Measurements from ENCODE around the gene ST6GAL1.

Gene ST6GAL1

GRCh38 chr3:186996356-186996755 is 66.0 kb downstream of the ST6GAL1 start:
- DNase-seq (ENCODE audit: low read depth) = no peak
- peak overlapping the region; percentile 48 for H3K4me3 ChIP-seq (ENCODE audit: low read depth, low read length)
- no peak for TF ChIP-seq CTCF (IDR thresholded peaks at IDR 0.05; ENCODE audit: low read depth, low read length, missing control alignments)

GRCh38 chr3:186997061-186997460 is 66.7 kb downstream of the ST6GAL1 start:
- no peak for TF ChIP-seq CTCF (IDR thresholded peaks at IDR 0.05; ENCODE audit: low read depth, low read length, missing control alignments)
- peak overlapping the region; percentile 48 for H3K4me3 ChIP-seq (ENCODE audit: low read depth, low read length)
- no peak for DNase-seq (ENCODE audit: low read depth)

GRCh38 chr3:186997473-186997939 is 67.2 kb downstream of the ST6GAL1 start:
- DNase-seq (ENCODE audit: low read depth) = no peak
- TF ChIP-seq CTCF (IDR thresholded peaks at IDR 0.05; ENCODE audit: low read depth, low read length, missing control alignments) = no peak
- peak overlapping the region; percentile 48 for H3K4me3 ChIP-seq (ENCODE audit: low read depth, low read length)

GRCh38 chr3:186998937-186999368 is 68.6 kb downstream of the ST6GAL1 start:
- no peak for DNase-seq (ENCODE audit: low read depth)
- no peak for TF ChIP-seq CTCF (IDR thresholded peaks at IDR 0.05; ENCODE audit: low read depth, low read length, missing control alignments)
- H3K4me3 ChIP-seq (ENCODE audit: low read depth, low read length) = peak overlapping the region; percentile 48

- TF ChIP-seq CTCF (IDR thresholded peaks at IDR 0.05; ENCODE audit: low read depth, low read length, missing control alignments) = no peak
- DNase-seq (ENCODE audit: low read depth) = peak; percentile 94
- H3K4me3 ChIP-seq (ENCODE audit: low read depth, low read length) = peak overlapping the region; percentile 28
Observed at GRCh38 chr3:187000711-187001151, 70.4 kb downstream of the ST6GAL1 start.

GRCh38 chr3:187002915-187003314 is 72.6 kb downstream of the ST6GAL1 start:
- no peak overlapping the region for H3K4me3 ChIP-seq (ENCODE audit: low read depth, low read length)
- DNase-seq (ENCODE audit: low read depth) = no peak
- TF ChIP-seq CTCF (IDR thresholded peaks at IDR 0.05; ENCODE audit: low read depth, low read length, missing control alignments) = no peak

GRCh38 chr3:187005827-187006481 is 75.6 kb downstream of the ST6GAL1 start:
- TF ChIP-seq CTCF (IDR thresholded peaks at IDR 0.05; ENCODE audit: low read depth, low read length, missing control alignments) = no peak
- H3K4me3 ChIP-seq (ENCODE audit: low read depth, low read length) = no peak overlapping the region
- no peak for DNase-seq (ENCODE audit: low read depth)
